K562 (cell line): ENCODE data around the gene CLCN1. TPM values are rescaled to one million over a fixed set of nuclear protein-coding genes. Genes with fewer than 3 reads are reported as not detected.

Experiments used
- ARHGAP35 ChIP-seq: fragments of 450-650 bp; IDR thresholded peaks from 2 replicates; pipeline ENCODE4 v1.6.1; 2018; ENCODE audit not compliant: partially characterized antibody
- CAMTA2 ChIP-seq: fragments of 250-450 bp; sonication (Bioruptor Pico); conservative IDR thresholded peaks from 2 replicates; pipeline ENCODE4 v1.5.1; 2022
- CREBBP ChIP-seq: IDR thresholded peaks from one replicate; pipeline ENCODE4 v1.6.1; 2012; ENCODE audit warnings: low read depth, mild to moderate bottlenecking, control low read depth, inconsistent platforms, low read length
- EGR1 ChIP-seq: fragments of 450-650 bp; conservative IDR thresholded peaks from 2 replicates; pipeline ENCODE4 v1.6.1; 2017; ENCODE audit warnings: mild to moderate bottlenecking
- ELF2 ChIP-seq: fragments of 250-450 bp; sonication (Bioruptor Pico); IDR thresholded peaks from 2 replicates; pipeline ENCODE4 v1.5.0; 2021; ENCODE audit warnings: mild to moderate bottlenecking
- ETV1 ChIP-seq: fragments of 450-650 bp; conservative IDR thresholded peaks from 2 replicates; pipeline ENCODE4 v1.6.1; 2016; ENCODE audit warnings: missing genetic modification characterization, control low read depth, low read depth, missing compliant biosample characterization
- HDAC6 ChIP-seq: IDR thresholded peaks from 2 replicates; pipeline ENCODE4 v1.6.1; 2012; ENCODE audit warnings: low read depth, mild to moderate bottlenecking, control low read depth, inconsistent platforms, low read length, moderate library complexity
- HMBOX1 ChIP-seq: sonication (generic); IDR thresholded peaks from 2 replicates; pipeline ENCODE4 v1.6.1; 2016
- HNRNPL ChIP-seq: fragments of 200-400 bp; formaldehyde crosslinking; IDR thresholded peaks from 2 replicates; pipeline ENCODE4 v1.6.1; 2017; ENCODE audit warnings: low read depth, mild to moderate bottlenecking, low read length
- MTA3 ChIP-seq: fragments of 450-650 bp; formaldehyde crosslinking; IDR thresholded peaks from 2 replicates; pipeline ENCODE4 v1.6.1; 2017; ENCODE audit warnings: mild to moderate bottlenecking, borderline replicate concordance
- NBN ChIP-seq: fragments of 450-650 bp; IDR thresholded peaks from 2 replicates; pipeline ENCODE4 v1.6.1; 2016; ENCODE audit warnings: low read depth, mild to moderate bottlenecking
- NFIC ChIP-seq: fragments of 450-650 bp; IDR thresholded peaks from 2 replicates; pipeline ENCODE4 v1.6.1; 2017; ENCODE audit warnings: mild to moderate bottlenecking, inconsistent platforms
- POLR2AphosphoS5 ChIP-seq: IDR thresholded peaks from 2 replicates; pipeline ENCODE4 v1.6.1; 2011; ENCODE audit warnings: mild to moderate bottlenecking, low read depth, low read length, moderate library complexity; ENCODE audit not compliant: control insufficient read depth, insufficient read depth
- PTBP1 ChIP-seq: fragments of 200-400 bp; formaldehyde crosslinking; IDR thresholded peaks from 2 replicates; pipeline ENCODE4 v1.6.1; 2017; ENCODE audit warnings: low read depth, low read length
- RBFOX2 ChIP-seq: fragments of 200-400 bp; formaldehyde crosslinking; IDR thresholded peaks from 2 replicates; pipeline ENCODE4 v1.6.1; 2017; ENCODE audit warnings: low read depth, mild to moderate bottlenecking, low read length, moderate library complexity
- SIN3B ChIP-seq: fragments of 450-650 bp; IDR thresholded peaks from 2 replicates; pipeline ENCODE4 v1.6.1; 2017; ENCODE audit warnings: low read depth, mild to moderate bottlenecking, moderate library complexity
- SMARCB1 ChIP-seq: IDR thresholded peaks from 2 replicates; pipeline ENCODE4 v1.6.1; 2011; ENCODE audit warnings: improper control_type of control experiment, low read depth; ENCODE audit not compliant: insufficient read length
- SMARCE1 ChIP-seq: fragments of 450-650 bp; IDR thresholded peaks from 2 replicates; pipeline ENCODE4 v1.7.1; 2016; ENCODE audit warnings: mild to moderate bottlenecking
- TCFL5 ChIP-seq: fragments of 250-450 bp; sonication (Bioruptor Pico); conservative IDR thresholded peaks from 2 replicates; pipeline ENCODE4 v1.6.1; 2021; ENCODE audit warnings: mild to moderate bottlenecking, moderate library complexity, matching md5 sums
- ZBTB1 ChIP-seq: sonication (generic); formaldehyde crosslinking; IDR thresholded peaks from 2 replicates; pipeline ENCODE4 v1.8.1; 2023; ENCODE audit warnings: missing genetic modification reagents, low read depth, mild to moderate bottlenecking, borderline replicate concordance
- ZBTB17 ChIP-seq: fragments of 450-650 bp; formaldehyde crosslinking; IDR thresholded peaks from 2 replicates; pipeline ENCODE4 v1.4.0; 2020; ENCODE audit warnings: mild to moderate bottlenecking
- ZBTB43 ChIP-seq: sonication (generic); formaldehyde crosslinking; IDR thresholded peaks from 2 replicates; pipeline ENCODE4 v1.8.0; 2023; ENCODE audit warnings: mild to moderate bottlenecking, missing genetic modification reagents
- ZC3H11A ChIP-seq: IDR thresholded peaks from 2 replicates; pipeline ENCODE4 v1.6.1; 2012; ENCODE audit warnings: low read depth, low read length, improper control_type of control experiment
- ZNF175 ChIP-seq: fragments of 200-800 bp; sonication (Bioruptor generic); IDR thresholded peaks from 2 replicates; pipeline ENCODE4 v1.6.1; 2016; ENCODE audit warnings: low read depth, mild to moderate bottlenecking, missing genetic modification characterization, missing compliant biosample characterization
- ZNF197 ChIP-seq: fragments of 200-800 bp; sonication (Bioruptor generic); IDR thresholded peaks from 2 replicates; pipeline ENCODE4 v1.6.1; 2016; ENCODE audit warnings: low read depth, missing genetic modification characterization, missing compliant biosample characterization
- ZNF239 ChIP-seq: fragments of 250-450 bp; sonication (Bioruptor Pico); IDR thresholded peaks from 2 replicates; pipeline ENCODE4 v1.4.0; 2020; ENCODE audit warnings: mild to moderate bottlenecking
- ZNF766 ChIP-seq: fragments of 200-800 bp; sonication (Bioruptor generic); conservative IDR thresholded peaks from 2 replicates; pipeline ENCODE4 v1.6.1; 2016; ENCODE audit warnings: missing genetic modification characterization, missing compliant biosample characterization
- polyA plus RNA-seq, 8 experiments: library from polyadenylated mRNA; depleted of rRNA in 4 of 8; stranded (reverse) in 5 of 8; unstranded in 3 of 8; fragments of >200 nt; fragmentation: Nextera tagmentation in 2 of 8; fragmentation: Illumina TruSeq in 1 of 8; extraction: Ambion mirVana in 2 of 8; extraction: Trizol in 1 of 8; gene quantifications; 2 replicates each; pipeline versions ENCODE4 v1.2.1 to v1.2.3, GENCODE V29; 2011 to 2014; ENCODE audit warnings: inconsistent platforms in 1 of 8, missing spikeins in 1 of 8
- total RNA-seq, 7 experiments: library from RNA; depleted of rRNA in 6 of 7; stranded (reverse); fragments of >200 nt in 6 of 7; fragmentation: Illumina TruSeq in 2 of 7; extraction: Trizol in 2 of 7; gene quantifications; 2 replicates each; pipeline versions ENCODE4 v1.2.1 to v1.2.3, GENCODE V29; 2011 to 2021; ENCODE audit warnings: low replicate concordance in 1 of 7

Gene CLCN1
- total and polyA plus RNA-seq, 9 of the 15 experiments (the other 6 are each of a cell fraction or from before 2014, with no cell fraction given): 0.01 to 0.11 (median 0.04) TPM; not detected in 4

GRCh38 chr7:143381427-143382125 is 65.7 kb downstream of the CLCN1 start (continued):
- TF ChIP-seq ETV1 (tag) (peak; percentile 55), ZC3H11A (no peak), ARHGAP35 (no peak), ZNF197 (CRISPR knock-in tag) (no peak), TCFL5 (CRISPR knock-in tag) (no peak), HMBOX1 (no peak), ZNF766 (CRISPR knock-in tag) (no peak), PTBP1 (no peak), RBFOX2 (peak; percentile 88), ZBTB1 (CRISPR knock-in tag) (no peak), MTA3 (0 out of 2 replicates have a peak, but pooled peaks have one; percentile 17), ZBTB17 (no peak), NBN (0 out of 2 replicates have a peak, but pooled peaks have one; percentile 16), ELF2 (peak; percentile 23; the same call in 1 of the 2 replicates), SIN3B (0 out of 2 replicates have a peak, but pooled peaks have one; percentile 22), HDAC6 (no peak), SMARCE1 (0 out of 2 replicates have a peak, but pooled peaks have one; percentile 33), ZNF175 (CRISPR knock-in tag) (no peak), POLR2AphosphoS5 (peak; percentile 38; the same call in 1 of the 2 replicates), CAMTA2 (0 out of 2 replicates have a peak, but pooled peaks have one; percentile 24), SMARCB1 (no peak), HNRNPL (no peak), ZBTB43 (CRISPR knock-in tag) (no peak), ZNF239 (no peak), CREBBP (no peak), EGR1 (peak; percentile 74), NFIC (peak; percentile 89)
